HEK293 (cell line): ENCODE results near the gene MECP2.

Experiments
- CTCF ChIA-PET: fragments of 350-600 bp; formaldehyde crosslinking; extraction: SDS; loops from one replicate; lab custom pipeline; 2021; ENCODE audit warnings: antibody characterized with exemption; lab: Yijun Ruan, JAX
- POLR2A ChIA-PET: fragments of 300-600 bp; formaldehyde crosslinking; extraction: SDS; loops from one replicate; lab custom pipeline; 2020; ENCODE audit warnings: antibody characterized with exemption, inconsistent platforms; lab: Yijun Ruan, JAX
- H3K27ac ChIP-seq: fragments of 200-500 bp; sonication (Bioruptor generic); 2 replicates; pipeline ENCODE4 v1.5.1; 2014; ENCODE audit warnings: low read depth, low read length, control low read depth, inconsistent platforms; ENCODE audit errors: extremely low read depth
- H3K36me3 ChIP-seq, 2 experiments: fragments of 200-500 bp in 1 of 2; sonication (Bioruptor generic) in 1 of 2; 1 replicate in 1 of 2; 2 replicates in 1 of 2; pipeline ENCODE4 v1.5.1; 2014 to 2017; ENCODE audit warnings: inconsistent platforms in 2 of 2, low read length in 2 of 2; ENCODE audit not compliant: control insufficient read depth in 2 of 2, insufficient read depth in 1 of 2
- H3K4me1 ChIP-seq: fragments of 200-500 bp; sonication (Bioruptor generic); 2 replicates; pipeline ENCODE4 v1.5.1; 2014; ENCODE audit warnings: mild to moderate bottlenecking, low read length, inconsistent platforms; ENCODE audit not compliant: control insufficient read depth, insufficient read depth
- H3K4me3 ChIP-seq: 2 replicates; pipeline ENCODE4 v1.5.1; 2011; ENCODE audit warnings: low read depth, mild to moderate bottlenecking, control low read depth, low read length, moderate library complexity
- H3K9me3 ChIP-seq: fragments of 200-500 bp; sonication (Bioruptor generic); 2 replicates; pipeline ENCODE4 v1.5.1; 2014; ENCODE audit warnings: low read depth, low read length, inconsistent platforms; ENCODE audit not compliant: control insufficient read depth, insufficient read depth
- ZNF239 ChIP-seq: fragments of 450-650 bp; formaldehyde crosslinking; IDR thresholded peaks from 2 replicates; pipeline ENCODE4 v1.5.1; 2016; ENCODE audit warnings: missing biosample characterization, missing genetic modification characterization
- ZNF341 ChIP-seq: fragments of 450-650 bp; formaldehyde crosslinking; IDR thresholded peaks from 2 replicates; pipeline ENCODE4; 2016; ENCODE audit warnings: low read depth, missing biosample characterization, missing genetic modification characterization
- ZNF580 ChIP-seq: fragments of 450-650 bp; formaldehyde crosslinking; IDR thresholded peaks from 2 replicates; pipeline ENCODE4 v1.5.1; 2016; ENCODE audit warnings: missing biosample characterization, missing genetic modification characterization
- ZNF664 ChIP-seq: fragments of 450-650 bp; formaldehyde crosslinking; IDR thresholded peaks from 2 replicates; pipeline ENCODE4 v1.5.1; 2016; ENCODE audit warnings: missing biosample characterization, missing genetic modification characterization
- ZNF677 ChIP-seq: fragments of 450-650 bp; IDR thresholded peaks from 2 replicates; pipeline ENCODE4 v1.5.0; 2018; ENCODE audit warnings: missing biosample characterization, mild to moderate bottlenecking, missing genetic modification characterization, moderate library complexity
- ZNF843 ChIP-seq: fragments of 450-650 bp; formaldehyde crosslinking; IDR thresholded peaks from 2 replicates; pipeline ENCODE4 v1.5.1; 2016; ENCODE audit warnings: missing biosample characterization, missing genetic modification characterization
- TF ChIP-seq, protein P1 (sequence below): fragments of 450-650 bp; formaldehyde crosslinking; IDR thresholded peaks from 2 replicates; pipeline ENCODE4 v1.5.1; 2017; ENCODE audit warnings: missing biosample characterization, missing genetic modification characterization
- TF ChIP-seq, protein P2 (sequence below): fragments of 450-650 bp; formaldehyde crosslinking; IDR thresholded peaks from 2 replicates; pipeline ENCODE4 v1.5.1; 2016; ENCODE audit warnings: missing biosample characterization, missing genetic modification characterization, low read depth
- TF ChIP-seq, protein P3 (sequence below): fragments of 450-650 bp; formaldehyde crosslinking; IDR thresholded peaks from 2 replicates; pipeline ENCODE4 v1.5.1; 2016; ENCODE audit warnings: missing biosample characterization, missing genetic modification characterization

MECP2 gene

GRCh38 chrX:154090731-154091130 lies 6.8 kb downstream of the MECP2 start:
- Histone ChIP-seq H3K9me3 (no peaks in the 10 kb centered on the region), H3K36me3 (peaks cover 11 to 16% of the 10 kb centered on the region in 2 experiments; a peak in 2 of 3 replicates), H3K27ac (no peak overlapping the region), H3K4me3 (no peak overlapping the region), H3K4me1 (peaks cover 11% of the 10 kb centered on the region)
- ChIA-PET CTCF (interaction anchor here (0.9 kb wide), 1 partner anchor 77 kb away, joined by 3 read pairs; no protein-coding TSS in a partner anchor), POLR2A (interaction anchor here (0.7 kb wide), 1 partner anchor 1199 kb away, joined by 5 read pairs; no protein-coding TSS in a partner anchor)
- TF ChIP-seq, protein P1, sequence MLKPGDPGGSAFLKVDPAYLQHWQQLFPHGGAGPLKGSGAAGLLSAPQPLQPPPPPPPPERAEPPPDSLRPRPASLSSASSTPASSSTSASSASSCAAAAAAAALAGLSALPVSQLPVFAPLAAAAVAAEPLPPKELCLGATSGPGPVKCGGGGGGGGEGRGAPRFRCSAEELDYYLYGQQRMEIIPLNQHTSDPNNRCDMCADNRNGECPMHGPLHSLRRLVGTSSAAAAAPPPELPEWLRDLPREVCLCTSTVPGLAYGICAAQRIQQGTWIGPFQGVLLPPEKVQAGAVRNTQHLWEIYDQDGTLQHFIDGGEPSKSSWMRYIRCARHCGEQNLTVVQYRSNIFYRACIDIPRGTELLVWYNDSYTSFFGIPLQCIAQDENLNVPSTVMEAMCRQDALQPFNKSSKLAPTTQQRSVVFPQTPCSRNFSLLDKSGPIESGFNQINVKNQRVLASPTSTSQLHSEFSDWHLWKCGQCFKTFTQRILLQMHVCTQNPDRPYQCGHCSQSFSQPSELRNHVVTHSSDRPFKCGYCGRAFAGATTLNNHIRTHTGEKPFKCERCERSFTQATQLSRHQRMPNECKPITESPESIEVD (tag by site-specific recombination): 0 out of 2 replicates have a peak, but pooled peaks have one; percentile 53
- TF ChIP-seq, protein P2, sequence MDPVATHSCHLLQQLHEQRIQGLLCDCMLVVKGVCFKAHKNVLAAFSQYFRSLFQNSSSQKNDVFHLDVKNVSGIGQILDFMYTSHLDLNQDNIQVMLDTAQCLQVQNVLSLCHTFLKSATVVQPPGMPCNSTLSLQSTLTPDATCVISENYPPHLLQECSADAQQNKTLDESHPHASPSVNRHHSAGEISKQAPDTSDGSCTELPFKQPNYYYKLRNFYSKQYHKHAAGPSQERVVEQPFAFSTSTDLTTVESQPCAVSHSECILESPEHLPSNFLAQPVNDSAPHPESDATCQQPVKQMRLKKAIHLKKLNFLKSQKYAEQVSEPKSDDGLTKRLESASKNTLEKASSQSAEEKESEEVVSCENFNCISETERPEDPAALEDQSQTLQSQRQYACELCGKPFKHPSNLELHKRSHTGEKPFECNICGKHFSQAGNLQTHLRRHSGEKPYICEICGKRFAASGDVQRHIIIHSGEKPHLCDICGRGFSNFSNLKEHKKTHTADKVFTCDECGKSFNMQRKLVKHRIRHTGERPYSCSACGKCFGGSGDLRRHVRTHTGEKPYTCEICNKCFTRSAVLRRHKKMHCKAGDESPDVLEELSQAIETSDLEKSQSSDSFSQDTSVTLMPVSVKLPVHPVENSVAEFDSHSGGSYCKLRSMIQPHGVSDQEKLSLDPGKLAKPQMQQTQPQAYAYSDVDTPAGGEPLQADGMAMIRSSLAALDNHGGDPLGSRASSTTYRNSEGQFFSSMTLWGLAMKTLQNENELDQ: no peak
- TF ChIP-seq, protein P3, sequence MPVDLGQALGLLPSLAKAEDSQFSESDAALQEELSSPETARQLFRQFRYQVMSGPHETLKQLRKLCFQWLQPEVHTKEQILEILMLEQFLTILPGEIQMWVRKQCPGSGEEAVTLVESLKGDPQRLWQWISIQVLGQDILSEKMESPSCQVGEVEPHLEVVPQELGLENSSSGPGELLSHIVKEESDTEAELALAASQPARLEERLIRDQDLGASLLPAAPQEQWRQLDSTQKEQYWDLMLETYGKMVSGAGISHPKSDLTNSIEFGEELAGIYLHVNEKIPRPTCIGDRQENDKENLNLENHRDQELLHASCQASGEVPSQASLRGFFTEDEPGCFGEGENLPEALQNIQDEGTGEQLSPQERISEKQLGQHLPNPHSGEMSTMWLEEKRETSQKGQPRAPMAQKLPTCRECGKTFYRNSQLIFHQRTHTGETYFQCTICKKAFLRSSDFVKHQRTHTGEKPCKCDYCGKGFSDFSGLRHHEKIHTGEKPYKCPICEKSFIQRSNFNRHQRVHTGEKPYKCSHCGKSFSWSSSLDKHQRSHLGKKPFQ (tag by site-specific recombination): peak; percentile 50; the same call in 1 of the 2 replicates

DNA sequence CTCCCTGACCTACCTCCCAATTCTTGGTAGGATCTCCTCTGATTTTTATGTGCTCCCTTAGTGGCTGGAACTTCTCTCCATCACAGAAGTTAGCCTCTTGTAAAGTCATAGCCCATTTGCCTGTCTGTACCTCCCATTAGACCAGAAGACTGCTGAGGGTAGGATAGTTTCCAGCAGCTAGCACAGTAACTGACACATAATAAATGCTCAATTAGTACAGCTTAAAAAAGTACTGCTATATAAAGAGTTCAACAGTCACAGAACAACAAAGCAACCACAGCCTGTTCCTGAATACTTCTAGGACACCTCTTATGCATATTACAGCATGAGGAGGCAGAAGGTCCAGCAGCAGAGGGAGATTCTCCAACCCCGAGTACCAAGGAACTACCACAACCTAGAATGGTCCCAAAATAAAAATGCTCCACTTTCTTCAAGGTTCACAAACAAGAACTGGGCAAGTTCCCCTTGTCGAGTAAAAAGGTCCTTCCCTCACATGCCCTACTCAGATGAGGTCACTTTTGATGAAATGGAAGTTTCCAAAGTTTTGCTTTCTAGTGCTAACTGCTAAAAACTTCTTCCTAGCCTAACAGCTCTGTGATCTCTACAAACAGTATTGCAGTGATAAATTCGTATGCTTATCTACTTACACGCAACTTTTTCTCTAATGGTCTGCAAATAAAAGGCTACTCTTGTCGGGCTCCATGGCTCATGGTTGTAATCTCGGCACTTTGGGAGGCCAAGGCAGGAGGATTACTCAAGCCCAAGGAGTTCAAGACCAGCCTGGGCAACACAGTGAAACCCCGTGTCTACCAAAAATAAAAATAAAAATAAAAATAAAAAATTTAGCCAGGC lies 12.8 kb downstream of the MECP2 start:
- TF ChIP-seq ZNF664 (tag by site-specific recombination): peak; percentile 92
- no peak for TF ChIP-seq ZNF580 (tag by site-specific recombination)
- TF ChIP-seq ZNF677 (tag by site-specific recombination): peak; percentile 97
- no peak for TF ChIP-seq ZNF239
- TF ChIP-seq, protein P1 (tag by site-specific recombination): peak; percentile 77
- ChIA-PET CTCF (interaction anchor here (0.7 to 1.0 kb wide), 2 partner anchors 10 to 71 kb away, joined by 4 read pairs; no protein-coding TSS in a partner anchor), POLR2A (no interaction called here)

GRCh38 chrX:154083126-154083517 lies 14.4 kb downstream of the MECP2 start:
- POLR2A ChIA-PET: no interaction called here
- CTCF ChIA-PET: interaction anchor here (0.6 kb wide), 1 partner anchor 31 kb away, joined by 3 read pairs; no protein-coding TSS in a partner anchor
- Histone ChIP-seq H3K27ac (no peak overlapping the region), H3K4me1 (no peaks in the 10 kb centered on the region), H3K9me3 (no peaks in the 10 kb centered on the region), H3K4me3 (no peak overlapping the region), H3K36me3 (peaks cover 3 to 14% of the 10 kb centered on the region in 2 experiments; a peak in 2 of 3 replicates)
- TF ChIP-seq ZNF341 (tag by site-specific recombination): peak; percentile 85
- TF ChIP-seq ZNF843 (tag by site-specific recombination): no peak

More for the DNA sequence above, 12.8 kb downstream of the MECP2 start:
- no peak overlapping the region for H3K27ac ChIP-seq
- H3K4me1 ChIP-seq: no peaks in the 10 kb centered on the region
- no peaks in the 10 kb centered on the region for H3K9me3 ChIP-seq
- H3K4me3 ChIP-seq: no peak overlapping the region
- peaks cover 7 to 16% of the 10 kb centered on the region in 2 experiments; a peak in 2 of 3 replicates for H3K36me3 ChIP-seq
